H9 (cell line): ENCODE data around the gene TNFRSF21. TPM values are rescaled to one million over a fixed set of nuclear protein-coding genes. Genes with fewer than 3 reads are reported as not detected.

Experiments
- DNase-seq: peaks from one replicate; pipeline ENCODE4 v3.0.0-alpha.2; 2017
- H2AFZ ChIP-seq: one replicate; pipeline ENCODE4 v1.6.1; 2013; ENCODE audit warnings: mild to moderate bottlenecking, low read length, control low read depth, moderate library complexity
- H2AK5ac ChIP-seq: 2 replicates; pipeline ENCODE4 v1.6.1; 2013; ENCODE audit warnings: low read length, control low read depth, mixed read lengths; ENCODE audit not compliant: insufficient read length
- H2BK120ac ChIP-seq: one replicate; pipeline ENCODE4 v1.6.1; 2013; ENCODE audit warnings: low read depth, mild to moderate bottlenecking, low read length, control low read depth, inconsistent platforms; ENCODE audit not compliant: poor library complexity, severe bottlenecking
- H2BK12ac ChIP-seq: 2 replicates; pipeline ENCODE4 v1.6.1; 2013; ENCODE audit warnings: low read length, control low read depth, mixed read lengths, low read depth; ENCODE audit not compliant: insufficient read length
- H2BK15ac ChIP-seq: 2 replicates; pipeline ENCODE4 v1.6.1; 2013; ENCODE audit warnings: low read depth, low read length, control low read depth
- H2BK20ac ChIP-seq: one replicate; pipeline ENCODE4 v1.6.1; 2013; ENCODE audit warnings: low read depth, mild to moderate bottlenecking, low read length, control low read depth, inconsistent platforms; ENCODE audit not compliant: poor library complexity, severe bottlenecking
- H2BK5ac ChIP-seq: 2 replicates; pipeline ENCODE4 v1.6.1; 2013; ENCODE audit warnings: low read length, control low read depth, mixed read lengths; ENCODE audit not compliant: insufficient read length
- H3K14ac ChIP-seq: 2 replicates; pipeline ENCODE4 v1.6.1; 2013; ENCODE audit warnings: low read length, control low read depth; ENCODE audit not compliant: insufficient read depth
- H3K18ac ChIP-seq: 2 replicates; pipeline ENCODE4 v1.6.1; 2013; ENCODE audit warnings: low read depth, mild to moderate bottlenecking, mixed read lengths, low read length, control low read depth; ENCODE audit not compliant: insufficient read length
- H3K23ac ChIP-seq: 2 replicates; pipeline ENCODE4 v1.6.1; 2013; ENCODE audit warnings: low read length, control low read depth, mixed read lengths, low read depth; ENCODE audit not compliant: insufficient read length
- H3K23me2 ChIP-seq: 2 replicates; pipeline ENCODE4 v1.6.1; 2013; ENCODE audit warnings: low read depth, mild to moderate bottlenecking, mixed read lengths, low read length, control low read depth; ENCODE audit not compliant: insufficient read length, poor library complexity, severe bottlenecking
- H3K27ac ChIP-seq: 2 replicates; pipeline ENCODE4 v1.5.1; 2013; ENCODE audit warnings: low read length, control low read depth, mixed read lengths, low read depth; ENCODE audit not compliant: insufficient read length
- H3K27me3 ChIP-seq: 2 replicates; pipeline ENCODE4 v1.6.1; 2013; ENCODE audit warnings: low read length, control low read depth, inconsistent platforms; ENCODE audit not compliant: insufficient read depth
- H3K4ac ChIP-seq: 2 replicates; pipeline ENCODE4 v1.6.1; 2013; ENCODE audit warnings: low read depth, mild to moderate bottlenecking, control low read depth, inconsistent platforms, low read length, moderate library complexity
- H3K4me1 ChIP-seq: 2 replicates; pipeline ENCODE4 v1.6.1; 2013; ENCODE audit warnings: low read length, control low read depth, inconsistent platforms; ENCODE audit not compliant: insufficient read depth
- H3K4me2 ChIP-seq: 2 replicates; pipeline ENCODE4 v1.6.1; 2013; ENCODE audit warnings: low read length, control low read depth, mixed read lengths; ENCODE audit not compliant: insufficient read length, insufficient read depth
- H3K56ac ChIP-seq: 2 replicates; pipeline ENCODE4 v1.6.1; 2013; ENCODE audit warnings: low read depth, mild to moderate bottlenecking, mixed read lengths, low read length, control low read depth; ENCODE audit not compliant: insufficient read length
- H3K79me1 ChIP-seq: 2 replicates; pipeline ENCODE4 v1.6.1; 2013; ENCODE audit warnings: low read depth, mild to moderate bottlenecking, moderate library complexity, low read length, control low read depth, inconsistent platforms; ENCODE audit not compliant: insufficient read depth, poor library complexity, severe bottlenecking
- H3K79me2 ChIP-seq: 2 replicates; pipeline ENCODE4 v1.6.1; 2013; ENCODE audit warnings: low read length, control low read depth, inconsistent platforms; ENCODE audit not compliant: insufficient read depth
- H3K9ac ChIP-seq: 2 replicates; pipeline ENCODE4 v1.6.1; 2013; ENCODE audit warnings: low read length, control low read depth, mixed read lengths; ENCODE audit not compliant: insufficient read length; ENCODE audit errors: extremely low read depth
- H3K9me3 ChIP-seq: one replicate; pipeline ENCODE4 v1.6.1; 2013; ENCODE audit warnings: low read depth, low read length, inconsistent platforms; ENCODE audit not compliant: control insufficient read depth
- H3T11ph ChIP-seq: one replicate; pipeline ENCODE4 v1.6.1; 2013; ENCODE audit warnings: mild to moderate bottlenecking, low read length, control low read depth, inconsistent platforms
- H4K20me1 ChIP-seq: one replicate; pipeline ENCODE4 v1.6.1; 2013; ENCODE audit not compliant: control insufficient read depth, insufficient read length, insufficient read depth
- H4K5ac ChIP-seq: 2 replicates; pipeline ENCODE4 v1.6.1; 2013; ENCODE audit warnings: low read depth, mild to moderate bottlenecking, mixed read lengths, low read length, control low read depth; ENCODE audit not compliant: insufficient read length
- H4K8ac ChIP-seq: replicated peaks from 2 replicates; pipeline ENCODE4 v1.6.1; 2013; ENCODE audit warnings: low read length, control low read depth, mixed read lengths, low read depth; ENCODE audit not compliant: insufficient read length
- H4K91ac ChIP-seq: 2 replicates; pipeline ENCODE4 v1.6.1; 2013; ENCODE audit warnings: low read depth, mild to moderate bottlenecking, moderate library complexity, mixed read lengths, low read length, control low read depth; ENCODE audit not compliant: insufficient read length
- H3K27ac Mint-ChIP-seq, 3 experiments: 2 replicates in 2 of 3; 3 replicates in 1 of 3; pipeline ENCODE4 v1.8.0; 2020 to 2021; ENCODE audit warnings: mixed read lengths in 3 of 3, mild to moderate bottlenecking in 1 of 3, moderate library complexity in 1 of 3
- H3K27me3 Mint-ChIP-seq: 2 replicates; pipeline ENCODE4 v1.8.0; 2021; ENCODE audit warnings: low read depth, mild to moderate bottlenecking, moderate library complexity, mixed read lengths
- H3K36me3 Mint-ChIP-seq, 3 experiments: 2 replicates in 2 of 3; 3 replicates in 1 of 3; pipeline ENCODE4 v1.8.0; 2020 to 2021; ENCODE audit warnings: low read depth in 3 of 3, mixed read lengths in 3 of 3; ENCODE audit not compliant: insufficient read depth in 1 of 3
- H3K4me1 Mint-ChIP-seq, 2 experiments: 2 replicates each; pipeline ENCODE4 v1.8.0; 2020; ENCODE audit warnings: mixed read lengths in 2 of 2
- H3K4me3 Mint-ChIP-seq, 2 experiments: 2 replicates in 1 of 2; 3 replicates in 1 of 2; pipeline ENCODE4 v1.8.0; 2020 to 2021; ENCODE audit warnings: mild to moderate bottlenecking in 2 of 2, mixed read lengths in 2 of 2, moderate library complexity in 1 of 2
- H3K9me3 Mint-ChIP-seq, 2 experiments: 2 replicates in 1 of 2; 3 replicates in 1 of 2; pipeline ENCODE4 v1.8.0; 2020; ENCODE audit warnings: mild to moderate bottlenecking in 2 of 2, mixed read lengths in 2 of 2, moderate library complexity in 1 of 2
- WGBS: extraction: QIAGEN DNeasy Blood & Tissue Kit; methylation state at CpG from one replicate; pipeline ENCODE4 v1.1.7; 2013; ENCODE audit warnings: missing lambda C conversion rate, low lambda C conversion rate, mixed read lengths; ENCODE audit not compliant: insufficient read length; ENCODE audit errors: extremely low coverage; 5-methylcytosine and 5-hydroxymethylcytosine counted together
- total RNA-seq: library from RNA; stranded (reverse); gene quantifications from 2 replicates; pipeline ENCODE4 v1.2.1, GENCODE V29; 2021
- TF ChIP-seq, protein P1 (sequence below): fragments of 200-600 bp; sonication (generic); conservative IDR thresholded peaks from 3 replicates; pipeline ENCODE4 v1.8.0; 2021; ENCODE audit warnings: antibody characterized with exemption, mild to moderate bottlenecking

Gene TNFRSF21
- total RNA-seq, 1 experiment from 2014 or later = 39.1 TPM

DNA sequence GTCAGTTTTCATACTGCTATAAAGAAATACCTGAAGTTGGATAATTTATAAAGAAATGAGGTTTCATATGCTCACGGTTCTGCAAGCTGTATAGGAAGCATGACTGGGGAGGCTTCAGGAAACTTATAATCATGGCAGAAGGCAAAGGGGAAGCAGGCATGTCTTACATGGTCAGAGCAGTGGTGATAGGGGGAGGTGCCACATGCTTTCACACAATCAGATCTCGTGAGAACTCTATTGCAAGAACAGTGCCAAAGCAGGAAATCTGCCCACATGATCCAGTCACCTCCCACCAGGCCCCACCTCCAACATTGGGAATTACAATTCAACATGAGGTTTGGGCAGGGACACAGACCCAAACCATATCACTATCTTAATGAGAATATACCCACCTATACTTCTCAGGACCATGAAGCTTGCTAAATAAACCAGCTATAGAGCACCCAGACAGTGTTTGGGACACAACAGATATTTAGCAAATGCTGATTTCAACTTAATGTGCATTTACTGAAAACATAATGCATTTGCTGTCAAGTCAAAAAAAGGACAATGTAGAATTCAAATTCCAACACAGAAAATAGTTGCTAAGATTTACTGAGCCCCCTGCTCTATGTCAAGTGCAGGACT is 63.8 kb downstream of the TNFRSF21 start:
- no peak overlapping the region for H3K14ac ChIP-seq
- H2BK5ac ChIP-seq = no peak overlapping the region
- H2BK20ac ChIP-seq = no peak overlapping the region
- H2BK15ac ChIP-seq = no peak overlapping the region
- H4K20me1 ChIP-seq = no peaks in the 10 kb centered on the region
- peaks cover 11 to 22% (median 12%) of the 10 kb centered on the region in 3 experiments for H3K36me3 Mint-ChIP-seq
- no peak overlapping the region for H2AFZ ChIP-seq
- no peak overlapping the region for H3K27ac Mint-ChIP-seq
- peaks cover 0 to 3% of the 10 kb centered on the region in 2 experiments; a peak in 1 of 5 replicates for H3K9me3 Mint-ChIP-seq
- no peak overlapping the region for H3K4ac ChIP-seq
- TF ChIP-seq, protein P1, sequence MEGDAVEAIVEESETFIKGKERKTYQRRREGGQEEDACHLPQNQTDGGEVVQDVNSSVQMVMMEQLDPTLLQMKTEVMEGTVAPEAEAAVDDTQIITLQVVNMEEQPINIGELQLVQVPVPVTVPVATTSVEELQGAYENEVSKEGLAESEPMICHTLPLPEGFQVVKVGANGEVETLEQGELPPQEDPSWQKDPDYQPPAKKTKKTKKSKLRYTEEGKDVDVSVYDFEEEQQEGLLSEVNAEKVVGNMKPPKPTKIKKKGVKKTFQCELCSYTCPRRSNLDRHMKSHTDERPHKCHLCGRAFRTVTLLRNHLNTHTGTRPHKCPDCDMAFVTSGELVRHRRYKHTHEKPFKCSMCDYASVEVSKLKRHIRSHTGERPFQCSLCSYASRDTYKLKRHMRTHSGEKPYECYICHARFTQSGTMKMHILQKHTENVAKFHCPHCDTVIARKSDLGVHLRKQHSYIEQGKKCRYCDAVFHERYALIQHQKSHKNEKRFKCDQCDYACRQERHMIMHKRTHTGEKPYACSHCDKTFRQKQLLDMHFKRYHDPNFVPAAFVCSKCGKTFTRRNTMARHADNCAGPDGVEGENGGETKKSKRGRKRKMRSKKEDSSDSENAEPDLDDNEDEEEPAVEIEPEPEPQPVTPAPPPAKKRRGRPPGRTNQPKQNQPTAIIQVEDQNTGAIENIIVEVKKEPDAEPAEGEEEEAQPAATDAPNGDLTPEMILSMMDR = no peak
- no peak overlapping the region for H4K8ac ChIP-seq
- WGBS = no CpG with 5 or more reads among the region's 2 CpGs
- H3K79me2 ChIP-seq = no peaks in the 10 kb centered on the region
- H3T11ph ChIP-seq = no peak overlapping the region
- H3K27me3 Mint-ChIP-seq = no peaks in the 10 kb centered on the region
- H3K56ac ChIP-seq = no peak overlapping the region
- H2BK120ac ChIP-seq = no peak overlapping the region
- H3K27me3 ChIP-seq = no peaks in the 10 kb centered on the region
- H3K4me3 Mint-ChIP-seq = no peak overlapping the region
- no peak overlapping the region for H3K18ac ChIP-seq
- H3K27ac ChIP-seq = no peak overlapping the region
- no peaks in the 10 kb centered on the region for H3K9me3 ChIP-seq
- H3K9ac ChIP-seq = no peak overlapping the region
- no peak overlapping the region for H4K91ac ChIP-seq
- H3K23me2 ChIP-seq = no peaks in the 10 kb centered on the region
- no peaks in the 10 kb centered on the region for H3K4me1 ChIP-seq
- H3K4me1 Mint-ChIP-seq = peaks cover 30 to 32% of the 10 kb centered on the region in 2 experiments
- no peak overlapping the region for H2AK5ac ChIP-seq
- H2BK12ac ChIP-seq = no peak overlapping the region
- no peak overlapping the region for H4K5ac ChIP-seq
- H3K79me1 ChIP-seq = no peaks in the 10 kb centered on the region
- DNase-seq = no peak
- H3K23ac ChIP-seq = no peak overlapping the region
- no peak overlapping the region for H3K4me2 ChIP-seq
